Osteocyte (in vitro differentiated cells): ENCODE measurements around the gene DNAL4. TPM values are rescaled to one million over a fixed set of nuclear protein-coding genes. Genes with fewer than 3 reads are reported as not detected.

Experiments
- DNase-seq: peaks from one replicate; pipeline ENCODE4 v3.0.0; 2021; ENCODE audit warnings: mixed read lengths; ENCODE audit not compliant: unreplicated experiment; ENCODE audit errors: extremely low spot score
- H3K27ac Mint-ChIP-seq: one replicate; pipeline ENCODE4 v1.8.0; 2021; ENCODE audit warnings: mild to moderate bottlenecking, mixed read lengths; ENCODE audit not compliant: unreplicated experiment
- H3K27me3 Mint-ChIP-seq: one replicate; pipeline ENCODE4 v1.8.0; 2021; ENCODE audit warnings: mixed read lengths; ENCODE audit not compliant: unreplicated experiment
- H3K36me3 Mint-ChIP-seq: one replicate; pipeline ENCODE4 v1.8.0; 2021; ENCODE audit warnings: mixed read lengths; ENCODE audit not compliant: unreplicated experiment
- H3K4me1 Mint-ChIP-seq: one replicate; pipeline ENCODE4 v1.8.0; 2021; ENCODE audit warnings: mixed read lengths; ENCODE audit not compliant: unreplicated experiment
- H3K4me3 Mint-ChIP-seq: one replicate; pipeline ENCODE4 v1.8.0; 2021; ENCODE audit warnings: mild to moderate bottlenecking, moderate library complexity, mixed read lengths; ENCODE audit not compliant: unreplicated experiment
- H3K9me3 Mint-ChIP-seq: one replicate; pipeline ENCODE4 v1.8.0; 2021; ENCODE audit warnings: mixed read lengths; ENCODE audit not compliant: unreplicated experiment
- CTCF ChIP-seq: fragments of 200-600 bp; sonication (generic); IDR thresholded peaks from 2 replicates; pipeline ENCODE4 v1.5.0; 2021; ENCODE audit warnings: antibody characterized with exemption, mild to moderate bottlenecking, moderate library complexity
- total RNA-seq: library from RNA; stranded (reverse); gene quantifications from 2 replicates; pipeline ENCODE4 v1.2.1, GENCODE V29; 2021

Gene DNAL4
- total RNA-seq, 1 donor from 2014 or later, result 17.0 TPM

- no peak for DNase-seq
- H3K36me3 Mint-ChIP-seq, result no peaks in the 10 kb centered on the region
These were observed 33.3 kb downstream of the DNAL4 start for GRCh38 chr22:38760477-38761201.

GRCh38 chr22:38759005-38759404 lies 34.9 kb downstream of the DNAL4 start:
- TF ChIP-seq CTCF, result no peak
- Mint-ChIP-seq H3K4me1 (peaks cover 39% of the 10 kb centered on the region), H3K9me3 (no peaks in the 10 kb centered on the region), H3K36me3 (no peaks in the 10 kb centered on the region), H3K4me3 (no peak overlapping the region), H3K27ac (no peak overlapping the region), H3K27me3 (no peaks in the 10 kb centered on the region)
- DNase-seq, result no peak

More at GRCh38 chr22:38760477-38761201, 33.3 kb downstream of the DNAL4 start:
- H3K27ac Mint-ChIP-seq, result no peak overlapping the region
- H3K4me1 Mint-ChIP-seq, result peaks cover 31% of the 10 kb centered on the region
- TF ChIP-seq CTCF, result no peak
- H3K9me3 Mint-ChIP-seq, result no peaks in the 10 kb centered on the region
- no peaks in the 10 kb centered on the region for H3K27me3 Mint-ChIP-seq
- no peak overlapping the region for H3K4me3 Mint-ChIP-seq

- H3K4me3 Mint-ChIP-seq, result no peak overlapping the region
- no peaks in the 10 kb centered on the region for H3K9me3 Mint-ChIP-seq
- H3K36me3 Mint-ChIP-seq, result no peaks in the 10 kb centered on the region
- peaks cover 41% of the 10 kb centered on the region for H3K4me1 Mint-ChIP-seq
- no peak for TF ChIP-seq CTCF
- no peaks in the 10 kb centered on the region for H3K27me3 Mint-ChIP-seq
- H3K27ac Mint-ChIP-seq, result no peak overlapping the region
- DNase-seq, result no peak
These were observed 35.5 kb downstream of the DNAL4 start for GRCh38 chr22:38758276-38758945.

GRCh38 chr22:38757464-38757757 lies 36.5 kb downstream of the DNAL4 start:
- H3K4me1 Mint-ChIP-seq, result peaks cover 40% of the 10 kb centered on the region
- no peak overlapping the region for H3K4me3 Mint-ChIP-seq
- no peaks in the 10 kb centered on the region for H3K9me3 Mint-ChIP-seq
- no peak for DNase-seq
- H3K36me3 Mint-ChIP-seq, result peaks cover 4% of the 10 kb centered on the region
- no peaks in the 10 kb centered on the region for H3K27me3 Mint-ChIP-seq
- H3K27ac Mint-ChIP-seq, result no peak overlapping the region
- no peak for TF ChIP-seq CTCF

GRCh38 chr22:38756711-38757463 lies 37.1 kb downstream of the DNAL4 start:
- Mint-ChIP-seq H3K4me1 (peaks cover 40% of the 10 kb centered on the region), H3K9me3 (no peaks in the 10 kb centered on the region), H3K27me3 (no peaks in the 10 kb centered on the region), H3K4me3 (peak overlapping the region; percentile 69), H3K27ac (peak overlapping the region; percentile 57), H3K36me3 (peaks cover 4% of the 10 kb centered on the region)
- no peak for DNase-seq
- no peak for TF ChIP-seq CTCF
